ENCODE results near the gene AKT3. TPM values are rescaled to one million over a fixed set of nuclear protein-coding genes. Genes with fewer than 3 reads are reported as not detected.
A peak's percentile ranks its signal among the peaks of the same experiment; 100 is the strongest.

The AKT3 gene
- total and polyA plus RNA-seq, 2 of the 8 experiments (the other 6 are each of a cell fraction or from before 2014, with no cell fraction given): 6.0 to 36.4 TPM

DNA sequence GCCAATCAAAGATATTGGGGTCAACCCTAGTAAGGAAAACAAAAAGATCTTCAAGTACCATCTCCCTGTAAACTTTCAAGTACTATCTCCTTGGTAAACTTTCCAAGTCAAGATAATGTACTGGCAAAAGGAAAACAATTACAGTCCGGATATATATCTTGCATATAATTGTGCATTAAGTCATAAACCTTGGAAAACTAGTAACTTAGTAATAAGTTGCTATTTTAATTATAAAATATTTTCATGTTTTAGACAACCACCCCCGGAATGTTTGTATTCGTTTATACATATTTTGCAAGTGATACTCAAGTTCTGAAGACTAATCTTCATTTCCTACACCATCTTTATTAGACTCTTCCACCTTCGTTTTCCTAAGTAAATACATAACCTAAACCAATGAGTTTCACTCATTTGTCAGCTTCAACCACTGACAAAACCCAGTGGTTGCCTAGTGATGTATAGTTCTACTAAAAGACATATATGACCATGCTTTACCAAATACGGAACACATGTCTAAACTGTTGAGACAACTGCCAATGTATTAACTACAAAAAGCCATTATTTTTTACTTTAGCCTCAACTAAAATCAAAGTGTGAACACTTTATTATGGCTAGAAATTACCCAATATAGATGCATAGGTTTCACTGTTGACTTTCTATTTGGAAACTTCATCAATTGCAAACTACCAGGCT is 1.7 kb downstream of the AKT3 start:
- Histone ChIP-seq H3K4me1 (replicated peaks in 1 of 4; ENCODE audit: control insufficient read depth in 3 of 4, insufficient read depth in 4 of 4, low read length in 3 of 4) (peaks cover 0 to 4% (median 2%) of the 10 kb centered on the region in 4 experiments; a peak in 3 of 7 replicates), H3K79me2 (ENCODE audit: control insufficient read depth in 1 of 2, insufficient read depth in 2 of 2, low read length in 2 of 2) (peaks cover 0 to 49% of the 10 kb centered on the region in 2 experiments; a peak in 2 of 4 replicates), H2BK120ac (replicated peaks; ENCODE audit: low read depth, low read length) (no peak overlapping the region), H3K14ac (ENCODE audit: insufficient read length) (no peak overlapping the region), H3K36me3 (ENCODE audit: control insufficient read depth in 2 of 4, insufficient read depth in 4 of 4, low read length in 3 of 4) (no peaks in the 10 kb centered on the region), H3K27me3 (replicated peaks in 1 of 4; ENCODE audit: control insufficient read depth in 3 of 4, extremely low read depth in 1 of 4, insufficient read depth in 3 of 4, low read length in 3 of 4) (no peaks in the 10 kb centered on the region), H4K20me1 (replicated peaks in 1 of 2; ENCODE audit: control insufficient read depth in 1 of 2, insufficient read depth in 2 of 2, low read length in 2 of 2) (no peaks in the 10 kb centered on the region), H3K9ac (replicated peaks in 1 of 4; ENCODE audit: extremely low read depth in 1 of 4, low read depth in 3 of 4, low read length in 3 of 4) (peak overlapping the region in 2 of 4 experiments; percentile 13 to 37; a peak in 2 of 7 replicates), H3K56ac (replicated peaks; ENCODE audit: insufficient read length, low read depth, low read length) (no peak overlapping the region), H4K5ac (ENCODE audit: insufficient read length, low read depth, low read length) (no peak overlapping the region), H3K23me2 (ENCODE audit: low read depth, low read length) (peaks cover 5% of the 10 kb centered on the region), H2BK5ac (ENCODE audit: low read depth, low read length) (no peak overlapping the region), H3K79me1 (ENCODE audit: low read depth, low read length) (no peaks in the 10 kb centered on the region), H3K4me2 (ENCODE audit: insufficient read depth in 1 of 2, low read depth in 2 of 2, low read length in 2 of 2) (peak overlapping the region; percentile 48 to 70), H3K4ac (replicated peaks; ENCODE audit: insufficient read length, low read depth, low read length) (no peak overlapping the region), H2AFZ (ENCODE audit: low read length) (no peak overlapping the region), H3K27ac (ENCODE audit: low read depth, low read length) (no peak overlapping the region), H2BK12ac (ENCODE audit: low read depth, low read length) (no peak overlapping the region), H3K9me3 (ENCODE audit: insufficient read depth in 2 of 2, low read depth in 1 of 2, low read length in 1 of 2) (no peaks in the 10 kb centered on the region), H3K23ac (ENCODE audit: insufficient read length) (no peak overlapping the region), H4K91ac (replicated peaks; ENCODE audit: insufficient read length, low read length) (no peak overlapping the region), H3K4me3 (ENCODE audit: extremely low read depth in 1 of 4, insufficient read depth in 2 of 4, low read depth in 3 of 4, low read length in 4 of 4) (peak overlapping the region; percentile 55 to 77 (median 68); a peak in 7 of 8 replicates), H2BK15ac (ENCODE audit: low read length) (no peak overlapping the region), H2AK5ac (ENCODE audit: low read depth, low read length) (no peak overlapping the region), H4K8ac (ENCODE audit: extremely low read depth, insufficient read depth, low read length) (no peak overlapping the region), H2BK20ac (ENCODE audit: low read length) (no peak overlapping the region), H3K18ac (ENCODE audit: extremely low read depth, low read length) (no peak overlapping the region)
- TF ChIP-seq FOSL1 (IDR thresholded peaks at IDR 0.05; ENCODE audit: insufficient read depth, low read depth, low read length): no peak
- TF ChIP-seq SUZ12 (IDR thresholded peaks at IDR 0.05; ENCODE audit: low read length): no peak
- TF ChIP-seq CBX5 (IDR thresholded peaks at IDR 0.05; ENCODE audit: low read depth, low read length): no peak
- no peak for TF ChIP-seq HDAC2 (IDR thresholded peaks at IDR 0.05; ENCODE audit: borderline replicate concordance in 1 of 2, low read depth in 2 of 2, low read length in 2 of 2)
- no peak for TF ChIP-seq CBX8 (IDR thresholded peaks at IDR 0.05; ENCODE audit: borderline replicate concordance, low read depth, low read length)
- TF ChIP-seq GTF2F1 (IDR thresholded peaks at IDR 0.05; ENCODE audit: borderline replicate concordance, low read depth, low read length): no peak
- TF ChIP-seq CTCF (IDR thresholded peaks at IDR 0.05; ENCODE audit: control extremely low read depth in 1 of 3, insufficient read depth in 1 of 3, low read depth in 1 of 3, low read length in 3 of 3): no peak
- TF ChIP-seq TAF7 (optimal IDR thresholded peaks at IDR 0.05; ENCODE audit: borderline replicate concordance, low read depth, low read length): no peak
- ChIA-PET POLR2A (ENCODE audit: partially characterized antibody) (interaction anchor here (0.6 to 1.0 kb wide), 2 partner anchors 92 to 114 kb away, joined by 3 read pairs; no protein-coding TSS in a partner anchor), CTCF (ENCODE audit: partially characterized antibody) (no interaction called here)
- 76% methylated on average over 5 of the region's 5 CpGs; no CpG with 5 or more reads in 1 of the 2 experiments for WGBS, 2 experiments (ENCODE audit: extremely low coverage in 1 of 2, insufficient coverage in 1 of 2, insufficient read length in 1 of 2, insufficient replicate concordance in 2 of 2, low coverage in 1 of 2, low lambda C conversion rate in 2 of 2, missing lambda C conversion rate in 1 of 2)
- no peak for DNase-seq (ENCODE audit: low read depth in 1 of 2, low spot score in 2 of 2)
- FAIRE-seq: no peak

Measured in H1 (cell line).